Activated T-cell treated with anti-CD3 and anti-CD28 coated beads, Interleukin-2, amount 50 U/mL, for 48 hours (primary cell): ENCODE data around the gene CCDC122.

Experiments
- DNase-seq, 2 experiments: peaks; one replicate each; pipeline ENCODE4 v3.0.0-alpha.2; 2020

Gene CCDC122

GRCh38 chr13:43878892-43879754 lies at the start of gene CCDC122:
Gene CCDC122, minus strand, starts transcription at chr13:43879740. Its CDS starts 10,364 bp downstream, at chr13:43869376.
- peak; percentile 80 to 85 for DNase-seq

GRCh38 chr13:43924549-43925245 lies 45.2 kb upstream of the CCDC122 start:
- DNase-seq, result no peak

- DNase-seq, result no peak
Observed at GRCh38 chr13:43920965-43921674, 41.6 kb upstream of the CCDC122 start.

- no peak for DNase-seq
Observed at GRCh38 chr13:43918636-43919035, 39.1 kb upstream of the CCDC122 start.

- no peak for DNase-seq
Observed at GRCh38 chr13:43916828-43917227, 37.3 kb upstream of the CCDC122 start.

- no peak for DNase-seq
Observed at GRCh38 chr13:43915451-43915850, 35.9 kb upstream of the CCDC122 start.

GRCh38 chr13:43911871-43912270 lies 32.3 kb upstream of the CCDC122 start:
- no peak for DNase-seq

GRCh38 chr13:43911278-43911677 lies 31.7 kb upstream of the CCDC122 start:
- no peak for DNase-seq

GRCh38 chr13:43910856-43911255 lies 31.3 kb upstream of the CCDC122 start:
- no peak for DNase-seq

- no peak for DNase-seq
Observed at GRCh38 chr13:43908156-43909126, 28.9 kb upstream of the CCDC122 start.

- no peak for DNase-seq
Observed at GRCh38 chr13:43905435-43906031, 26.0 kb upstream of the CCDC122 start.

GRCh38 chr13:43895940-43896339 lies 16.4 kb upstream of the CCDC122 start:
- DNase-seq, result no peak

- DNase-seq, result no peak
Observed at GRCh38 chr13:43894438-43894837, 14.9 kb upstream of the CCDC122 start.

GRCh38 chr13:43884222-43884621 lies 4.7 kb upstream of the CCDC122 start:
- no peak for DNase-seq

- no peak for DNase-seq
Observed at GRCh38 chr13:43883631-43884030, 4.1 kb upstream of the CCDC122 start.

GRCh38 chr13:43881580-43881979 lies 2.0 kb upstream of the CCDC122 start:
- no peak for DNase-seq

GRCh38 chr13:43880926-43881325 lies 1.4 kb upstream of the CCDC122 start:
- DNase-seq, result no peak

- DNase-seq, result no peak
Observed at GRCh38 chr13:43880214-43880855, 795 bp upstream of the CCDC122 start.

- peak; percentile 44 to 57 for DNase-seq
Observed at GRCh38 chr13:43879755-43880181, 228 bp upstream of the CCDC122 start, which contains the start of gene LACC1. Gene LACC1, plus strand, starts transcription at chr13:43879904. Its CDS starts 1,082 bp downstream, at chr13:43880986.

- no peak for DNase-seq
Observed at GRCh38 chr13:43877766-43878165, 1.8 kb downstream of the CCDC122 start.

GRCh38 chr13:43877326-43877725 lies 2.2 kb downstream of the CCDC122 start:
- DNase-seq, result no peak
